Ramos (cell line): ENCODE results near the gene CLSTN3.

Experiments
- in situ Hi-C: fragments of 300-500 bp; cut with MboI; formaldehyde crosslinking; loops from one replicate; pipeline ENCODE4 v1.14.3; 2022; ENCODE audit warnings: low sequenced_read_pairs; ENCODE audit not compliant: unreplicated experiment

The CLSTN3 gene

GRCh38 chr12:7129872-7130691 lies at the start of gene CLSTN3:
TSS of gene CLSTN3 (plus strand) at chr12:7130371. CDS start at chr12:7130649, 278 bp downstream.
- in situ Hi-C loops, result no loop called here

GRCh38 chr12:7081037-7081436 lies 49.1 kb upstream of the CLSTN3 start:
- in situ Hi-C loops, result no loop called here

GRCh38 chr12:7083125-7083524 lies 47.0 kb upstream of the CLSTN3 start:
- in situ Hi-C loops, result no loop called here

GRCh38 chr12:7089196-7089871 lies 40.8 kb upstream of the CLSTN3 start:
- in situ Hi-C loops, result no loop called here

GRCh38 chr12:7090222-7090998 lies 39.8 kb upstream of the CLSTN3 start:
- in situ Hi-C loops, result loop anchor here (5.0 kb wide), 1 partner anchor 158 kb away; no protein-coding TSS in a partner anchor

GRCh38 chr12:7091171-7091570 lies 39.0 kb upstream of the CLSTN3 start:
- in situ Hi-C loops, result loop anchor here (5.0 kb wide), 1 partner anchor 159 kb away; no protein-coding TSS in a partner anchor

- in situ Hi-C loops, result loop anchor here (5.0 kb wide), 1 partner anchor 159 kb away; no protein-coding TSS in a partner anchor
Measured at GRCh38 chr12:7091660-7092228, 38.4 kb upstream of the CLSTN3 start.

- in situ Hi-C loops, result loop anchor here (5.0 kb wide), 1 partner anchor 160 kb away; no protein-coding TSS in a partner anchor
Measured at GRCh38 chr12:7092229-7092985, 37.8 kb upstream of the CLSTN3 start, which contains the start of gene C1R. TSS of gene C1R (minus strand) at chr12:7092445. CDS start at chr12:7092388, 57 bp downstream.

GRCh38 chr12:7092986-7093460 lies 37.1 kb upstream of the CLSTN3 start:
- in situ Hi-C loops, result loop anchor here (5.0 kb wide), 1 partner anchor 161 kb away; no protein-coding TSS in a partner anchor

- in situ Hi-C loops, result loop anchor here (5.0 kb wide), 1 partner anchor 161 kb away; no protein-coding TSS in a partner anchor
Measured at GRCh38 chr12:7093486-7093885, 36.7 kb upstream of the CLSTN3 start.

GRCh38 chr12:7093892-7094291 lies 36.3 kb upstream of the CLSTN3 start:
- in situ Hi-C loops, result loop anchor here (5.0 kb wide), 1 partner anchor 162 kb away; no protein-coding TSS in a partner anchor

GRCh38 chr12:7096006-7096932 lies 33.9 kb upstream of the CLSTN3 start:
- in situ Hi-C loops, result no loop called here

GRCh38 chr12:7096979-7097378 lies 33.2 kb upstream of the CLSTN3 start:
- in situ Hi-C loops, result no loop called here

GRCh38 chr12:7099290-7099996 lies 30.7 kb upstream of the CLSTN3 start:
- in situ Hi-C loops, result no loop called here

- in situ Hi-C loops, result no loop called here
Measured at GRCh38 chr12:7100239-7100638, 29.9 kb upstream of the CLSTN3 start.

GRCh38 chr12:7101047-7101693 lies 29.0 kb upstream of the CLSTN3 start:
- in situ Hi-C loops, result no loop called here

- in situ Hi-C loops, result no loop called here
Measured at GRCh38 chr12:7101694-7102131, 28.5 kb upstream of the CLSTN3 start.
